ENCODE results near the gene CNN1. TPM values are rescaled to one million over a fixed set of nuclear protein-coding genes. Genes with fewer than 3 reads are reported as not detected.

Gene CNN1
- total and polyA plus RNA-seq, 9 of the 15 experiments (the other 6 are each of a cell fraction or from before 2014, with no cell fraction given): 0.23 to 10.6 (median 5.2) TPM

- peak; percentile 95 for TF ChIP-seq POLR2H (tag; IDR thresholded peaks at IDR 0.05; ENCODE audit: low read depth)
- TF ChIP-seq, protein P1, sequence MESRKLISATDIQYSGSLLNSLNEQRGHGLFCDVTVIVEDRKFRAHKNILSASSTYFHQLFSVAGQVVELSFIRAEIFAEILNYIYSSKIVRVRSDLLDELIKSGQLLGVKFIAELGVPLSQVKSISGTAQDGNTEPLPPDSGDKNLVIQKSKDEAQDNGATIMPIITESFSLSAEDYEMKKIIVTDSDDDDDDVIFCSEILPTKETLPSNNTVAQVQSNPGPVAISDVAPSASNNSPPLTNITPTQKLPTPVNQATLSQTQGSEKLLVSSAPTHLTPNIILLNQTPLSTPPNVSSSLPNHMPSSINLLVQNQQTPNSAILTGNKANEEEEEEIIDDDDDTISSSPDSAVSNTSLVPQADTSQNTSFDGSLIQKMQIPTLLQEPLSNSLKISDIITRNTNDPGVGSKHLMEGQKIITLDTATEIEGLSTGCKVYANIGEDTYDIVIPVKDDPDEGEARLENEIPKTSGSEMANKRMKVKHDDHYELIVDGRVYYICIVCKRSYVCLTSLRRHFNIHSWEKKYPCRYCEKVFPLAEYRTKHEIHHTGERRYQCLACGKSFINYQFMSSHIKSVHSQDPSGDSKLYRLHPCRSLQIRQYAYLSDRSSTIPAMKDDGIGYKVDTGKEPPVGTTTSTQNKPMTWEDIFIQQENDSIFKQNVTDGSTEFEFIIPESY (CRISPR knock-in tag; IDR thresholded peaks at IDR 0.05): peak; percentile 65; the same call in 1 of the 2 replicates
- peak; percentile 87 for TF ChIP-seq CHD1 (IDR thresholded peaks at IDR 0.05; ENCODE audit: low read length)
- peak; percentile 86 for TF ChIP-seq FOXK2 (conservative IDR thresholded peaks at IDR 0.05 in 1 of 2, IDR thresholded peaks at IDR 0.05 in 1 of 2; ENCODE audit: low read depth in 2 of 2)
- TF ChIP-seq, protein P2, sequence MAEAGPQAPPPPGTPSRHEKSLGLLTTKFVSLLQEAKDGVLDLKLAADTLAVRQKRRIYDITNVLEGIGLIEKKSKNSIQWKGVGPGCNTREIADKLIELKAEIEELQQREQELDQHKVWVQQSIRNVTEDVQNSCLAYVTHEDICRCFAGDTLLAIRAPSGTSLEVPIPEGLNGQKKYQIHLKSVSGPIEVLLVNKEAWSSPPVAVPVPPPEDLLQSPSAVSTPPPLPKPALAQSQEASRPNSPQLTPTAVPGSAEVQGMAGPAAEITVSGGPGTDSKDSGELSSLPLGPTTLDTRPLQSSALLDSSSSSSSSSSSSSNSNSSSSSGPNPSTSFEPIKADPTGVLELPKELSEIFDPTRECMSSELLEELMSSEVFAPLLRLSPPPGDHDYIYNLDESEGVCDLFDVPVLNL (CRISPR knock-in tag; IDR thresholded peaks at IDR 0.05; ENCODE audit: low read depth): peak; percentile 62; the same call in 1 of the 2 replicates
- peak; percentile 62 for TF ChIP-seq ETS1 (conservative IDR thresholded peaks at IDR 0.05; ENCODE audit: control insufficient read depth, low read depth, low read length)
- TF ChIP-seq, protein P3, sequence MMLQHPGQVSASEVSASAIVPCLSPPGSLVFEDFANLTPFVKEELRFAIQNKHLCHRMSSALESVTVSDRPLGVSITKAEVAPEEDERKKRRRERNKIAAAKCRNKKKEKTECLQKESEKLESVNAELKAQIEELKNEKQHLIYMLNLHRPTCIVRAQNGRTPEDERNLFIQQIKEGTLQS (IDR thresholded peaks at IDR 0.05): no peak
- TF ChIP-seq, protein P3 (CRISPR knock-in tag; conservative IDR thresholded peaks at IDR 0.05): 0 out of 2 replicates have a peak, but pooled peaks have one; percentile 56
- TF ChIP-seq SP1 (CRISPR knock-in tag; IDR thresholded peaks at IDR 0.05): peak; percentile 92
- TF ChIP-seq EGR1 (conservative IDR thresholded peaks at IDR 0.05): peak; percentile 68
- no peak for TF ChIP-seq FOXM1 (IDR thresholded peaks at IDR 0.05; ENCODE audit: low read depth)
- TF ChIP-seq FOXM1 (CRISPR knock-in tag; IDR thresholded peaks at IDR 0.05; ENCODE audit: low read depth): peak; percentile 86; the same call in 1 of the 2 replicates
- TF ChIP-seq, protein P4, sequence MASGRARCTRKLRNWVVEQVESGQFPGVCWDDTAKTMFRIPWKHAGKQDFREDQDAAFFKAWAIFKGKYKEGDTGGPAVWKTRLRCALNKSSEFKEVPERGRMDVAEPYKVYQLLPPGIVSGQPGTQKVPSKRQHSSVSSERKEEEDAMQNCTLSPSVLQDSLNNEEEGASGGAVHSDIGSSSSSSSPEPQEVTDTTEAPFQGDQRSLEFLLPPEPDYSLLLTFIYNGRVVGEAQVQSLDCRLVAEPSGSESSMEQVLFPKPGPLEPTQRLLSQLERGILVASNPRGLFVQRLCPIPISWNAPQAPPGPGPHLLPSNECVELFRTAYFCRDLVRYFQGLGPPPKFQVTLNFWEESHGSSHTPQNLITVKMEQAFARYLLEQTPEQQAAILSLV (tag; IDR thresholded peaks at IDR 0.05): no peak
- peak; percentile 95 for TF ChIP-seq ZNF384 (IDR thresholded peaks at IDR 0.05; ENCODE audit: low read depth, low read length)
- peak; percentile 58 for TF ChIP-seq PRPF4 (IDR thresholded peaks at IDR 0.05; ENCODE audit: insufficient read depth, low read depth, low read length, poor library complexity, severe bottlenecking)
- TF ChIP-seq BMI1 (IDR thresholded peaks at IDR 0.05; ENCODE audit: low read length): peak; percentile 50; the same call in 1 of the 2 replicates
- TF ChIP-seq, protein P5, sequence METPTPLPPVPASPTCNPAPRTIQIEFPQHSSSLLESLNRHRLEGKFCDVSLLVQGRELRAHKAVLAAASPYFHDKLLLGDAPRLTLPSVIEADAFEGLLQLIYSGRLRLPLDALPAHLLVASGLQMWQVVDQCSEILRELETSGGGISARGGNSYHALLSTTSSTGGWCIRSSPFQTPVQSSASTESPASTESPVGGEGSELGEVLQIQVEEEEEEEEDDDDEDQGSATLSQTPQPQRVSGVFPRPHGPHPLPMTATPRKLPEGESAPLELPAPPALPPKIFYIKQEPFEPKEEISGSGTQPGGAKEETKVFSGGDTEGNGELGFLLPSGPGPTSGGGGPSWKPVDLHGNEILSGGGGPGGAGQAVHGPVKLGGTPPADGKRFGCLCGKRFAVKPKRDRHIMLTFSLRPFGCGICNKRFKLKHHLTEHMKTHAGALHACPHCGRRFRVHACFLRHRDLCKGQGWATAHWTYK (CRISPR knock-in tag; IDR thresholded peaks at IDR 0.05): peak; percentile 85
- TF ChIP-seq NFRKB (IDR thresholded peaks at IDR 0.05; ENCODE audit: low read depth): 0 out of 2 replicates have a peak, but pooled peaks have one; percentile 49
These were observed 58.8 kb downstream of the CNN1 start, which contains the start of gene ZNF627 (continued) for GRCh38 chr19:11597202-11598102.
